ENCODE results near the gene CDKN2B-AS1. TPM values are rescaled to one million over a fixed set of nuclear protein-coding genes. Genes with fewer than 3 reads are reported as not detected.
A peak's percentile ranks its signal among the peaks of the same experiment; 100 is the strongest.

The CDKN2B-AS1 gene
- total RNA-seq, 2 experiments from 2014 or later = 4.4 to 5.6 TPM

DNA sequence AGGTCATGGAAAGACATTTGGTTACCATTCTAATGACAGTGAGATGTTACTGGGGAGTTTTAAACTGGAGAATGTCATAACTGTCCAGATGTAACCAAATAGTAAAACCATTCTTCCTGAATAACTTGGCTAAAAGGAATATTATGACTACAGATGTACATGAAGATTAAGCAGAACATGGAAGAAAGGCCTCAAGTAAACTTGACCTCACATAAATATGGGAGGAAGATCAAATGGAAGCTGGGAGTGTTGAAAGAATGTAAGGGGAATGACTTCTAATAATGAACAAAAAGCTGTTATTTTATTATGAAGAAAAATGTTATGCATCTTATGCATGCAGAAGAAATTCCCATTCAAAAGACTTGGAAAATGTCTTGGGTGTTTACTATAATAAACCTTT lies 122.2 kb downstream of the CDKN2B-AS1 start:
- Mint-ChIP-seq H3K27me3 (peaks cover 62% of the 10 kb centered on the region), H3K9me3 (no peaks in the 10 kb centered on the region), H3K27ac (no peak overlapping the region), H3K4me3 (no peak overlapping the region), H3K4me1 (peaks cover 18% of the 10 kb centered on the region), H3K36me3 (ENCODE audit: low read depth) (no peaks in the 10 kb centered on the region)
- CTCF ChIA-PET = no interaction called here
- no peak for DNase-seq
- POLR2A ChIA-PET = no interaction called here

GRCh38 chr9:22117511-22118384 lies 123.2 kb downstream of the CDKN2B-AS1 start:
- peaks cover 18% of the 10 kb centered on the region for H3K4me1 Mint-ChIP-seq
- no peaks in the 10 kb centered on the region for H3K36me3 Mint-ChIP-seq (ENCODE audit: low read depth)
- H3K4me3 Mint-ChIP-seq = no peak overlapping the region
- no peaks in the 10 kb centered on the region for H3K9me3 Mint-ChIP-seq
- DNase-seq = no peak
- POLR2A ChIA-PET = no interaction called here
- H3K27me3 Mint-ChIP-seq = peaks cover 67% of the 10 kb centered on the region
- H3K27ac Mint-ChIP-seq = no peak overlapping the region
- CTCF ChIA-PET = interaction anchor here (0.9 to 3.2 kb wide), 4 partner anchors 7 to 110 kb away, joined by 3 to 16 read pairs (median 4); partner anchors contain the start of gene CDKN2B

GRCh38 chr9:22118810-22119521 lies 124.4 kb downstream of the CDKN2B-AS1 start:
- H3K4me1 Mint-ChIP-seq = peaks cover 18% of the 10 kb centered on the region
- H3K9me3 Mint-ChIP-seq = no peaks in the 10 kb centered on the region
- no peak overlapping the region for H3K4me3 Mint-ChIP-seq
- POLR2A ChIA-PET = no interaction called here
- no peak for DNase-seq
- no peaks in the 10 kb centered on the region for H3K36me3 Mint-ChIP-seq (ENCODE audit: low read depth)
- CTCF ChIA-PET = interaction anchor here (1.0 to 3.2 kb wide), 7 partner anchors 9 to 309 kb away, joined by 3 to 16 read pairs (median 4); partner anchors contain the start of gene CDKN2B
- H3K27ac Mint-ChIP-seq = no peak overlapping the region
- peaks cover 67% of the 10 kb centered on the region for H3K27me3 Mint-ChIP-seq

DNA sequence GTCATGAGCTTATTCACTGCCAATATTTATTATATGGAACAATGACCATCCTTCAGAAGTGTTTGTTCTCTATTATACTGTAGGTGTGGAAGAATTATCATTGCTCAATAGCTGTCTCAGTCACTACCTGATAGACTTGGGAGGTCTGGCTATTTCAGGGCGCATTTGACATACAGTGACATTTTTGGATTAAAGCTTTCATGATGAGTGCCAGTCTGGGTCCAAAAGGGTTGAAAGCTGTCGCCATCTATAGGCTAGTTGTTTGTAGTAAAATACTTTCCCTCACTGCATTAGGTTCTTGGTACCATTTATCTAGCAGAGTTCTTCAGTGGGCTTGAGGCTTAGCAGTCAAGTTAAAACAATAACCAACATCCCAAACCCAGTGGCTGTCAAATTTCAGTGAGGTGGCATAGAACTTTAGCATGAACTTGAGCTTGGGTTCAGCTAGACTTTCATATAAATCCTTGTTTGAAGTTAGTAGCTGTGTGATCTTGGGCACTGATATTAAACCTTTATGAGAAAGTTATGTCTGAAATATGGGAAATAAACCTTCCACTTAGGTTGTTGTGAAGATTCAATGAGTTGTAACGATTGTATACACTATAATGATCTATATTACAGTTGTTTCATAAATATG lies 125.0 kb downstream of the CDKN2B-AS1 start:
- Mint-ChIP-seq H3K27me3 (peaks cover 69% of the 10 kb centered on the region), H3K4me3 (no peak overlapping the region), H3K4me1 (peaks cover 18% of the 10 kb centered on the region), H3K36me3 (ENCODE audit: low read depth) (no peaks in the 10 kb centered on the region), H3K9me3 (no peaks in the 10 kb centered on the region), H3K27ac (no peak overlapping the region)
- CTCF ChIA-PET = interaction anchor here (1.0 to 3.2 kb wide), 7 partner anchors 9 to 310 kb away, joined by 3 to 16 read pairs (median 4); partner anchors contain the start of gene CDKN2B
- DNase-seq = peak; percentile 36
- POLR2A ChIA-PET = no interaction called here

DNA sequence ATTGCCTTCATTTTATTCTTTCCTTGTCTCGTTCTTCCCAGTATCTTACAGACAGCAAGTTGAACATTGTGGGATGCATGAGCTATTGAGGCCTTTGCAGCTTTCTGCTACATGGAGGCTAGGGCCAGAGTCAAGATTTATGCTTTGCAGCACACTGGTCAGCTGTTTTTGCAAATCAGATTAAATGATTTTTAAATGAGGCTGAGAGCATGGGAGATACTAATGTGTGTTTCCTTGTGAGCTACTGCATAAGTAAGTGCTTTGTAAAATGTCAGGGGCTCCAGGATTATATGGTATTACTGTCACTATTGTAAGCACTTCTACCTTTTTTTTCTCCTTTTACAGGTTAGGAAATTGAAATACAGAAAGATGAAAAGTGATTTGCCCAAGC lies 125.6 kb downstream of the CDKN2B-AS1 start:
- Mint-ChIP-seq H3K4me1 (peaks cover 18% of the 10 kb centered on the region), H3K36me3 (ENCODE audit: low read depth) (no peaks in the 10 kb centered on the region), H3K27ac (no peak overlapping the region), H3K27me3 (peaks cover 70% of the 10 kb centered on the region), H3K4me3 (no peak overlapping the region), H3K9me3 (no peaks in the 10 kb centered on the region)
- ChIA-PET CTCF (interaction anchor here (1.1 to 3.2 kb wide), 5 partner anchors 15 to 310 kb away, joined by 4 to 16 read pairs (median 4); partner anchors contain the start of gene CDKN2B), POLR2A (no interaction called here)
- no peak for DNase-seq

DNA sequence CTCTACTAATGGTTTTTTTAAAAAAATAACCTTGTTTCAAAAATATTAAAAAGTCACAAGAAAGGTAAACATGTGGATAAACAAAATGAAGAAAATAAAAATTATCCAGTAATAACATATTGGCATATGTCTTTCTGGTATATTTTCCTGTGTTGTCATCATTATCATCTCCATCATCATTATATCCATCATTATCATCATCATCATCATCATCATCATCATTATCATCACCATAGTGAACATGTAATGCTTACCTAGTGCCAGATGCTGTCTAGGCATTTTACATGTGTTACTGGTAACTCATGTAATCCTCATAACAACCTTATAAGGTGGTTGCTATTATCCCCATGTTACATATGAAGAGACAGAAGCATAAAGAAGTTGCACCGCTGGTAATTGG lies 126.0 kb downstream of the CDKN2B-AS1 start:
- ChIA-PET CTCF (interaction anchor here (1.2 kb wide), 1 partner anchor 307 kb away, joined by 6 read pairs; no protein-coding TSS in a partner anchor), POLR2A (no interaction called here)
- Mint-ChIP-seq H3K4me1 (peaks cover 18% of the 10 kb centered on the region), H3K9me3 (no peaks in the 10 kb centered on the region), H3K36me3 (ENCODE audit: low read depth) (no peaks in the 10 kb centered on the region), H3K27me3 (peaks cover 68% of the 10 kb centered on the region), H3K4me3 (no peak overlapping the region), H3K27ac (no peak overlapping the region)
- DNase-seq = no peak

DNA sequence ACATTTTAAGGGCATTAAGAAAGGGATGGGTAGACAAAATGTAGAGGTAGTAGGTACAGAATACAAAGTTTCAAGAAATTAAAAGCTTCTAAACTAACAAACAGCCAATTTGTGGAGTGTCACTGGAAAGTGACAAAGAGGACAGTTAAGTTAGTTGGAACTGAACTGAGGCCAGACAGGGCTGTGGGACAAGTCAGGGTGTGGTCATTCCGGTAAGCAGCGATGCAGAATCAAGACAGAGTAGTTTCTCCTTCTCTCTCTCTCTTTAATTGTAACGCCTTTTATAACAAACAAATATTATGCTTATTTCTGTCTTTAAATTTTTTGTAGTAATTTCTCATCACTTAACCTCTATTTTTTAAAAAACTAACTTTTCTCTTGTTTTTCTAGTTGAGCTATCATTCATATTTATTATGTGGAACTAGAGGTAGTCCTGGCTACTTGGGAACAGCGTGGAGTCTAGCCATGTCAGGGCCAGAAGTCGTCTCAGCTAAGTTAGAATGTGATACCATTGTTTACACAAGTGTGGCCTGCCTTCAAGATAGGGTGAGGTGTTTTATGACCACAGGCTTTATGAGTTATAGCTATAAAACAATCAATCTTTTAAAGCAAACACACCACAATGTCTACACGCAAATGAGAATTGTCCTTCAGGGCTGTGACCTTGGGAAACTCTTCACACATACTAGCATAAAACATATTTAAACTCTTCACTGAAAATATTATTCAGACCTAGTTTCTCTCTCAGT lies 129.8 kb downstream of the CDKN2B-AS1 start:
- Mint-ChIP-seq H3K27me3 (peaks cover 65% of the 10 kb centered on the region), H3K9me3 (no peaks in the 10 kb centered on the region), H3K4me3 (no peak overlapping the region), H3K36me3 (ENCODE audit: low read depth) (no peaks in the 10 kb centered on the region), H3K27ac (no peak overlapping the region), H3K4me1 (peaks cover 4% of the 10 kb centered on the region)
- no peak for DNase-seq
- ChIA-PET POLR2A (no interaction called here), CTCF (interaction anchor here (0.6 kb wide), 2 partner anchors 86 to 647 kb away, joined by 3 read pairs; no protein-coding TSS in a partner anchor)

DNA sequence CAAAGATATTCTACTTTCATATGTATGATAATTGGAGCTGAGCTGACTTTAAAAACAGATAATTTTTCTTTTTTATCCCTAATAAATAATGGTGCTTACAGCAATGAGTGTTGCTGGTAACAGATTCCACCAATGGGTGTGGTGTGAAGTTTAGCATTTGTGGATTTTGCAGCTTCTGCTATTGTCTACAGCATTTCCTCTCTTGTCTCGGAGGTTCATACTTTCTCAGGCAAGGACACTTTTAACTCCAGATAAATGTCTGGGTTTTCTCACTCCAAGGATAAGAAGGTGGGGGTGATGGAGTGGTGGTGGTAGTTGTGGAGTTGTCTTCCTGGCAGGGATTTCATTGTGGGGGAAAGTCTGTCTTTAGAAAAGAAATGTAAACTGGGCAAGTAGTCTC lies 134.5 kb downstream of the CDKN2B-AS1 start:
- H3K4me3 Mint-ChIP-seq = no peak overlapping the region
- DNase-seq = no peak
- H3K4me1 Mint-ChIP-seq = no peaks in the 10 kb centered on the region
- ChIA-PET CTCF (no interaction called here), POLR2A (no interaction called here)
- H3K36me3 Mint-ChIP-seq (ENCODE audit: low read depth) = no peaks in the 10 kb centered on the region
- no peaks in the 10 kb centered on the region for H3K9me3 Mint-ChIP-seq
- H3K27ac Mint-ChIP-seq = no peak overlapping the region
- peaks cover 43% of the 10 kb centered on the region for H3K27me3 Mint-ChIP-seq

DNA sequence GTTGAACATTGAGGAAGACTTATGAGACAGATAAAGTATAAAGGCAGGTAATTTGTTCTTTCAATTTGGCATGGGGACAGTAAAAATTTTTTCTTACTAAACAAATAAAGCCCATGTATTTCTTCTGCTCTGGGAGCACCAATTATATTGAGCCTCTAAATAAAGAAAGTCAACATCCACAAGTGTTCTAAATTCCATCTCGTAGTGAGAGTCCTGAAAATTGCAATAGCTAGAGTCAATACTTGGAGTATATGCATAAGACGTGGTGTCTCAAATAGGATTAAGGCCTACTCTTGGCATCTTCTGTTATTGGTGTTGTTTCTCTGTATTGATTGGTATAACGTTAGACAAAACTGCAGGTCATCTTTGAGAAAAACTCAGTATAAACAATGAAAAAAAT lies 135.0 kb downstream of the CDKN2B-AS1 start:
- Mint-ChIP-seq H3K9me3 (no peaks in the 10 kb centered on the region), H3K27ac (no peak overlapping the region), H3K4me3 (no peak overlapping the region), H3K4me1 (no peaks in the 10 kb centered on the region), H3K27me3 (peaks cover 39% of the 10 kb centered on the region), H3K36me3 (ENCODE audit: low read depth) (no peaks in the 10 kb centered on the region)
- ChIA-PET POLR2A (no interaction called here), CTCF (interaction anchor here (1.0 kb wide), 1 partner anchor 15 kb away, joined by 3 read pairs; no protein-coding TSS in a partner anchor)
- DNase-seq = no peak

DNA sequence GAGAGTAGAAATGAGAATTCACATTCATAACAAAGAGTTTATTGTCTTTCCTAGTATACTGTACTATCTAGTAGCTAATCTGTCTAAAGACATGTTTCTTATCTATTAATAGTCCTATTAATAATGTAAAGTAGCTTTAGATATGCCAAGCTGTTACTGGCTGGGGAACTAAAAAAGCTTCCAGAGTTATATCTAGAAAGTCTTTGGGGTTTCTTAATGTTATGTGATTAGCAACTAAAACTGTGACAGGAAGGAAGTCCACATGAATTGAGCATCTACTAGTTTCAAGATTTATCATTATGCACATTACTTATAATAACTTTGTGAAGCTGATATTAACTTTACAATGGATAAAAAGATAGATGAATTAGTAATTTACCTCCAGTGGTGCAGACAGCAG lies 137.2 kb downstream of the CDKN2B-AS1 start:
- Mint-ChIP-seq H3K36me3 (ENCODE audit: low read depth) (no peaks in the 10 kb centered on the region), H3K4me3 (no peak overlapping the region)
- POLR2A ChIA-PET = no interaction called here

GRCh38 chr9:22134390-22134789 lies 139.8 kb downstream of the CDKN2B-AS1 start:
- Mint-ChIP-seq H3K4me3 (no peak overlapping the region), H3K27ac (no peak overlapping the region)

More for the DNA sequence above, 137.2 kb downstream of the CDKN2B-AS1 start:
- Mint-ChIP-seq H3K27ac (no peak overlapping the region), H3K27me3 (peaks cover 41% of the 10 kb centered on the region), H3K4me1 (no peaks in the 10 kb centered on the region), H3K9me3 (no peaks in the 10 kb centered on the region)
- no peak for DNase-seq
- CTCF ChIA-PET = no interaction called here

DNA sequence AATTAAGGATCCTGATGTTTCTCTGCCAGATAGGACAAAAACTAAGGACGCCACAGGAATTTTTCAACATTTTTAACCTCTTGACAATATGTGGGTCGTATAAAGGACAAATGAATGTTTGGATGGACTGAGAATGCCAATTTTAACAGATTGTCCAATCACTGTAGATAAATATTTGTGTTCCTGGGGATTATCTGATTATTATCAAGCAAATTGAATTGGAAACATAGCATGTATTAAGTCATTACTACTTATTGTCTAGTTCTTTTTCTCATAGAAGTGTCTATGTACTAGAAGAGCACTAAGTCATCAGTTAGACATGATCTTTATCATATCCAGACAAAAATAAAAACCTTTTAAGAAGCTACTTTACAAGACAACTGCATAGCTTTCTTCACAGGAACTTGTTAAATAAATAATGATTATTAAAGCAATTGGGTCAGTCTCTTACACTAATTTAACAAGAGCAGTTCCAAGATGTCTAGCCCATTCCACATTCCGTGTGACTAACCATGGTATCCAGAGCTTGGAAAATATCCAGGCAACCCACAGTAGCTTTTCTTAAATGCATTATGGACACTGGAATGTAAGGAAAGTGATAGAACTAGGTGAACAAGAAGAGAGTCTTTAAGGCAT lies 142.0 kb downstream of the CDKN2B-AS1 start:
- peaks cover 46% of the 10 kb centered on the region for H3K27me3 Mint-ChIP-seq
- no peak for DNase-seq
- no peaks in the 10 kb centered on the region for H3K36me3 Mint-ChIP-seq (ENCODE audit: low read depth)
- no peaks in the 10 kb centered on the region for H3K4me1 Mint-ChIP-seq
- H3K9me3 Mint-ChIP-seq = no peaks in the 10 kb centered on the region
- POLR2A ChIA-PET = no interaction called here
- H3K27ac Mint-ChIP-seq = no peak overlapping the region
- CTCF ChIA-PET = no interaction called here
- no peak overlapping the region for H3K4me3 Mint-ChIP-seq

More at GRCh38 chr9:22134390-22134789, 139.8 kb downstream of the CDKN2B-AS1 start:
- Mint-ChIP-seq H3K4me1 (no peaks in the 10 kb centered on the region), H3K36me3 (ENCODE audit: low read depth) (no peaks in the 10 kb centered on the region), H3K27me3 (peaks cover 48% of the 10 kb centered on the region), H3K9me3 (no peaks in the 10 kb centered on the region)
- CTCF ChIA-PET = no interaction called here
- POLR2A ChIA-PET = no interaction called here
- no peak for DNase-seq

Measured in activated CD4-positive, alpha-beta T cell treated with anti-CD3 and anti-CD28 coated beads, Interleukin-2, amount 10 ng/mL, durations not matched to agents 7 days and 5 days (primary cell).